HepG2 (cell line): ENCODE results near the gene RLN3. TPM values are rescaled to one million over a fixed set of nuclear protein-coding genes. Genes with fewer than 3 reads are reported as not detected.

Experiments
- BHLHE40 ChIP-seq: IDR thresholded peaks from 2 replicates; pipeline ENCODE4 v1.6.1; 2011; ENCODE audit warnings: low read length, improper control_type of control experiment
- CC2D1A ChIP-seq: sonication (generic); formaldehyde crosslinking; IDR thresholded peaks from 2 replicates; pipeline ENCODE4 v1.8.1; 2023; ENCODE audit warnings: mild to moderate bottlenecking, missing genetic modification reagents
- CEBPG ChIP-seq: IDR thresholded peaks from 2 replicates; pipeline ENCODE4 v1.6.1; 2016
- DNMT3B ChIP-seq: conservative IDR thresholded peaks from 2 replicates; pipeline ENCODE4 v1.6.1; 2016; ENCODE audit warnings: missing biosample characterization, control low read depth
- FOXA3 ChIP-seq: IDR thresholded peaks from 2 replicates; pipeline ENCODE4 v1.6.1; 2016; ENCODE audit warnings: missing genetic modification reagents, missing compliant biosample characterization
- FOXP4 ChIP-seq: sonication (generic); formaldehyde crosslinking; IDR thresholded peaks from 2 replicates; pipeline ENCODE4 v1.4.0; 2020; ENCODE audit warnings: missing genetic modification reagents
- GATAD2A ChIP-seq: IDR thresholded peaks from 2 replicates; pipeline ENCODE4 v1.6.1; 2016
- HDAC2 ChIP-seq: sonication (generic); formaldehyde crosslinking; IDR thresholded peaks from 2 replicates; pipeline ENCODE4 v1.4.0; 2020; ENCODE audit warnings: missing genetic modification reagents
- KAT8 ChIP-seq: IDR thresholded peaks from 2 replicates; pipeline ENCODE4 v1.6.1; 2016; ENCODE audit warnings: missing genetic modification reagents, missing compliant biosample characterization
- LCORL ChIP-seq, 2 experiments: fragments of 450-650 bp in 1 of 2; sonication (generic) in 1 of 2; formaldehyde crosslinking in 1 of 2; IDR thresholded peaks; 2 replicates each; pipeline versions ENCODE4 v1.5.0 to v1.6.1; 2017 to 2020; ENCODE audit warnings: antibody characterized with exemption in 1 of 2, missing genetic modification reagents in 1 of 2
- MAZ ChIP-seq, 2 experiments: sonication (generic) in 1 of 2; formaldehyde crosslinking in 1 of 2; IDR thresholded peaks; 2 replicates each; pipeline versions ENCODE4 v1.5.0 to v1.6.1; 2012 to 2020; ENCODE audit warnings: low read depth in 2 of 2, mild to moderate bottlenecking in 2 of 2, borderline replicate concordance in 1 of 2, improper control_type of control experiment in 1 of 2, low read length in 1 of 2, missing genetic modification reagents in 1 of 2, moderate library complexity in 1 of 2
- NR2C2 ChIP-seq: sonication (generic); formaldehyde crosslinking; IDR thresholded peaks from 2 replicates; pipeline ENCODE4 v1.4.0; 2020; ENCODE audit warnings: missing genetic modification reagents, mild to moderate bottlenecking, moderate library complexity, borderline replicate concordance
- NR2F6 ChIP-seq, 2 experiments: IDR thresholded peaks; 2 replicates each; pipeline ENCODE4 v1.6.1; 2016; ENCODE audit warnings: antibody characterized with exemption in 1 of 2, mild to moderate bottlenecking in 1 of 2
- RAD21 ChIP-seq: fragments of 450-650 bp; formaldehyde crosslinking; IDR thresholded peaks from 2 replicates; pipeline ENCODE4 v1.5.0; 2020; ENCODE audit warnings: mild to moderate bottlenecking
- SOX5 ChIP-seq: IDR thresholded peaks from 2 replicates; pipeline ENCODE4 v1.6.1; 2016; ENCODE audit warnings: borderline replicate concordance
- ZFP36L1 ChIP-seq: sonication (generic); formaldehyde crosslinking; IDR thresholded peaks from 2 replicates; pipeline ENCODE4 v1.8.0; 2022; ENCODE audit warnings: mild to moderate bottlenecking, missing genetic modification reagents, moderate library complexity
- ZNF256 ChIP-seq: sonication (generic); formaldehyde crosslinking; conservative IDR thresholded peaks from 2 replicates; pipeline ENCODE4 v1.4.0; 2020; ENCODE audit warnings: missing genetic modification reagents
- ZNF34 ChIP-seq: sonication (generic); formaldehyde crosslinking; IDR thresholded peaks from 2 replicates; pipeline ENCODE4 v1.4.0; 2020; ENCODE audit warnings: mild to moderate bottlenecking, missing genetic modification reagents, borderline replicate concordance
- ZNF552 ChIP-seq: sonication (generic); formaldehyde crosslinking; IDR thresholded peaks from 2 replicates; pipeline ENCODE4 v1.9.0; 2022; ENCODE audit warnings: missing genetic modification reagents, mild to moderate bottlenecking, borderline replicate concordance
- ZNF574 ChIP-seq: sonication (generic); formaldehyde crosslinking; IDR thresholded peaks from 2 replicates; pipeline ENCODE4 v1.4.0; 2020; ENCODE audit warnings: missing genetic modification reagents
- ZNF703 ChIP-seq: sonication (generic); formaldehyde crosslinking; IDR thresholded peaks from 2 replicates; pipeline ENCODE4 v1.5.1; 2020; ENCODE audit warnings: missing genetic modification reagents, mild to moderate bottlenecking, moderate library complexity, borderline replicate concordance
- ZNF768 ChIP-seq: sonication (generic); formaldehyde crosslinking; IDR thresholded peaks from 2 replicates; pipeline ENCODE4 v1.4.0; 2020; ENCODE audit warnings: missing genetic modification reagents
- polyA plus RNA-seq, 8 experiments: library from polyadenylated mRNA; depleted of rRNA in 3 of 8; stranded (reverse) in 7 of 8; unstranded in 1 of 8; fragments of >200 nt; fragmentation: Illumina TruSeq in 4 of 8; extraction: Trizol in 4 of 8; gene quantifications; 2 replicates each; pipeline versions ENCODE4 v1.2.1 to v1.2.3, GENCODE V29; 2011 to 2016; ENCODE audit warnings: low read depth in 4 of 8, missing spikeins in 1 of 8, mixed read lengths in 1 of 8; ENCODE audit not compliant: insufficient read depth in 1 of 8
- total RNA-seq, 5 experiments: library from RNA; depleted of rRNA; stranded (reverse); fragments of >200 nt; fragmentation: Illumina TruSeq; extraction: Trizol; gene quantifications; 2 replicates each; pipeline ENCODE4 v1.2.3, GENCODE V29; 2016; ENCODE audit warnings: low read depth in 1 of 5
- TF ChIP-seq, protein P1 (sequence below): sonication (generic); formaldehyde crosslinking; IDR thresholded peaks from 2 replicates; pipeline ENCODE4 v1.4.0; 2020; ENCODE audit warnings: missing genetic modification reagents
- TF ChIP-seq, protein P2 (sequence below): sonication (generic); formaldehyde crosslinking; IDR thresholded peaks from 2 replicates; pipeline ENCODE4 v1.8.0; 2022; ENCODE audit warnings: missing genetic modification reagents, low read depth, mild to moderate bottlenecking, borderline replicate concordance

Gene RLN3
- total and polyA plus RNA-seq, 2 of the 13 experiments (the other 11 are each of a cell fraction or from before 2014, with no cell fraction given): not detected

- TF ChIP-seq ZNF768 (CRISPR knock-in tag): peak; percentile 90; the same call in 1 of the 2 replicates
- TF ChIP-seq RAD21 (CRISPR knock-in tag): peak; percentile 34; the same call in 1 of the 2 replicates
- TF ChIP-seq CC2D1A (CRISPR knock-in tag): no peak
- no peak; the same call in 1 of the 2 replicates for TF ChIP-seq SOX5
- no peak for TF ChIP-seq ZNF34 (CRISPR knock-in tag)
- TF ChIP-seq GATAD2A (CRISPR knock-in tag): peak; percentile 49; the same call in 1 of the 2 replicates
- no peak; the same call in 1 of the 2 replicates for TF ChIP-seq DNMT3B
- TF ChIP-seq MAZ (IDR thresholded peaks at IDR 0.05; ENCODE audit: borderline replicate concordance, low read depth, low read length): no peak
- TF ChIP-seq MAZ (CRISPR knock-in tag; IDR thresholded peaks at IDR 0.05; ENCODE audit: low read depth): no peak
- no peak for TF ChIP-seq LCORL (IDR thresholded peaks at IDR 0.05)
- peak; percentile 71 for TF ChIP-seq LCORL (CRISPR knock-in tag; IDR thresholded peaks at IDR 0.05)
- TF ChIP-seq NR2C2: peak; percentile 72; the same call in 1 of the 2 replicates
- TF ChIP-seq BHLHE40: no peak
- TF ChIP-seq HDAC2: peak; percentile 55; the same call in 1 of the 2 replicates
- 0 out of 2 replicates have a peak, but pooled peaks have one; percentile 19 for TF ChIP-seq FOXA3
- TF ChIP-seq ZFP36L1 (CRISPR knock-in tag): no peak
- TF ChIP-seq CEBPG (CRISPR knock-in tag): peak; percentile 21
- no peak for TF ChIP-seq ZNF552
- TF ChIP-seq ZNF574 (CRISPR knock-in tag): peak; percentile 86
- peak; percentile 12; the same call in 1 of the 2 replicates for TF ChIP-seq FOXP4
- peak; percentile 77 for TF ChIP-seq KAT8
- TF ChIP-seq NR2F6 (IDR thresholded peaks at IDR 0.05): peak; percentile 95
- TF ChIP-seq NR2F6 (CRISPR knock-in tag; IDR thresholded peaks at IDR 0.05): peak; percentile 96
- no peak for TF ChIP-seq ZNF703 (CRISPR knock-in tag)
- TF ChIP-seq, protein P1, sequence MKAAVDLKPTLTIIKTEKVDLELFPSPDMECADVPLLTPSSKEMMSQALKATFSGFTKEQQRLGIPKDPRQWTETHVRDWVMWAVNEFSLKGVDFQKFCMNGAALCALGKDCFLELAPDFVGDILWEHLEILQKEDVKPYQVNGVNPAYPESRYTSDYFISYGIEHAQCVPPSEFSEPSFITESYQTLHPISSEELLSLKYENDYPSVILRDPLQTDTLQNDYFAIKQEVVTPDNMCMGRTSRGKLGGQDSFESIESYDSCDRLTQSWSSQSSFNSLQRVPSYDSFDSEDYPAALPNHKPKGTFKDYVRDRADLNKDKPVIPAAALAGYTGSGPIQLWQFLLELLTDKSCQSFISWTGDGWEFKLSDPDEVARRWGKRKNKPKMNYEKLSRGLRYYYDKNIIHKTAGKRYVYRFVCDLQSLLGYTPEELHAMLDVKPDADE (CRISPR knock-in tag): no peak
- TF ChIP-seq, protein P2, sequence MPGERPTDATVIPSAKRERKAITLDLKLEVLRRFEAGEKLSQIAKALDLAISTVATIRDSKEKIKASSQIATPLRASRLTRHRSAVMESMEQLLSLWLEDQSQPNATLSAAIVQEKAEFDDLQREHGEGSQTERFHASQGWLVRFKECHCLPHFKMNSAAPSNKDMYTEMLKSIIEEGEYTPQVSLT (CRISPR knock-in tag): no peak
- TF ChIP-seq ZNF256 (CRISPR knock-in tag): no peak
These were observed 4.3 kb upstream of the RLN3 start (continued) for GRCh38 chr19:14023404-14024235.
